WTC11 (cell line): Measurements from ENCODE around the gene CST3. TPM values are rescaled to one million over a fixed set of nuclear protein-coding genes. Genes with fewer than 3 reads are reported as not detected.

ENCODE experiments used
- ATAC-seq: fragments of 200-7000 bp; cut with Tn5 transposase; 2 replicates; pipeline ENCODE4 v1.10.0; 2021; ENCODE audit warnings: mild to moderate bottlenecking, moderate library complexity
- CTCF ChIA-PET: fragments of 300-600 bp; sonication (Branson Sonifier 250); formaldehyde crosslinking; loops from one replicate; lab custom pipeline; 2021; ENCODE audit warnings: antibody characterized with exemption; lab: Charles Lee
- POLR2A ChIA-PET: fragments of 350-600 bp; sonication (Branson Sonifier 250); formaldehyde crosslinking; loops from one replicate; lab custom pipeline; 2021; ENCODE audit warnings: antibody characterized with exemption; lab: Charles Lee
- DNase-seq: peaks from one replicate; pipeline ENCODE4 v3.0.0; 2021; ENCODE audit warnings: low spot score
- H3K27ac Mint-ChIP-seq: 2 replicates; pipeline ENCODE4 v1.8.0; 2021; ENCODE audit warnings: mixed read lengths
- H3K27me3 Mint-ChIP-seq: 2 replicates; pipeline ENCODE4 v1.8.0; 2021; ENCODE audit warnings: low read depth, mild to moderate bottlenecking, moderate library complexity, mixed read lengths
- H3K36me3 Mint-ChIP-seq: 2 replicates; pipeline ENCODE4 v1.8.0; 2021; ENCODE audit warnings: mixed read lengths
- H3K4me1 Mint-ChIP-seq: 2 replicates; pipeline ENCODE4 v1.8.0; 2022; ENCODE audit warnings: mixed read lengths
- H3K4me3 Mint-ChIP-seq: 2 replicates; pipeline ENCODE4 v1.8.0; 2021; ENCODE audit warnings: mild to moderate bottlenecking, moderate library complexity, mixed read lengths
- H3K9me3 Mint-ChIP-seq: 2 replicates; pipeline ENCODE4 v1.8.0; 2021; ENCODE audit warnings: mixed read lengths
- ARID4B ChIP-seq: sonication (generic); formaldehyde crosslinking; IDR thresholded peaks from 2 replicates; pipeline ENCODE4 v1.8.0; 2023; ENCODE audit warnings: missing genetic modification reagents, mild to moderate bottlenecking, borderline replicate concordance
- ATF1 ChIP-seq: sonication (generic); formaldehyde crosslinking; IDR thresholded peaks from 2 replicates; pipeline ENCODE4 v1.8.1; 2023; ENCODE audit warnings: mild to moderate bottlenecking, moderate library complexity, missing genetic modification reagents
- ATF2 ChIP-seq: sonication (generic); formaldehyde crosslinking; IDR thresholded peaks from 2 replicates; pipeline ENCODE4 v1.8.1; 2022; ENCODE audit warnings: low read depth, missing genetic modification reagents, borderline replicate concordance
- ELF4 ChIP-seq: sonication (generic); formaldehyde crosslinking; IDR thresholded peaks from 2 replicates; pipeline ENCODE4 v1.8.1; 2022; ENCODE audit warnings: low read depth, mild to moderate bottlenecking, moderate library complexity, missing genetic modification reagents
- ETV6 ChIP-seq: sonication (generic); formaldehyde crosslinking; IDR thresholded peaks from 2 replicates; pipeline ENCODE4 v1.8.1; 2022; ENCODE audit warnings: mild to moderate bottlenecking, missing genetic modification reagents
- FOXJ3 ChIP-seq: sonication (generic); formaldehyde crosslinking; IDR thresholded peaks from 2 replicates; pipeline ENCODE4 v1.9.0; 2021; ENCODE audit warnings: missing genetic modification reagents, mild to moderate bottlenecking, borderline replicate concordance
- GABPB1 ChIP-seq: sonication (generic); formaldehyde crosslinking; IDR thresholded peaks from 2 replicates; pipeline ENCODE4 v1.8.1; 2023; ENCODE audit warnings: mild to moderate bottlenecking, missing genetic modification reagents
- JAZF1 ChIP-seq: fragments of 250-450 bp; sonication (Bioruptor Pico); IDR thresholded peaks from 2 replicates; pipeline ENCODE4 v1.9.0; 2021; ENCODE audit warnings: moderate library complexity, mild to moderate bottlenecking, inconsistent platforms
- NR1H2 ChIP-seq: sonication (generic); formaldehyde crosslinking; IDR thresholded peaks from 2 replicates; pipeline ENCODE4 v1.9.0; 2021; ENCODE audit warnings: mild to moderate bottlenecking, moderate library complexity, missing genetic modification reagents
- PRDM15 ChIP-seq: sonication (generic); formaldehyde crosslinking; IDR thresholded peaks from 2 replicates; pipeline ENCODE4 v1.8.0; 2022; ENCODE audit warnings: missing genetic modification reagents
- PRRX2 ChIP-seq: fragments of 250-450 bp; sonication (Bioruptor Pico); IDR thresholded peaks from 2 replicates; pipeline ENCODE4 v1.8.0; 2021; ENCODE audit warnings: mild to moderate bottlenecking
- STAT6 ChIP-seq: sonication (generic); formaldehyde crosslinking; conservative IDR thresholded peaks from 2 replicates; pipeline ENCODE4 v1.8.1; 2023; ENCODE audit warnings: mild to moderate bottlenecking, low read depth, missing genetic modification reagents, moderate library complexity
- TEAD1 ChIP-seq: sonication (generic); formaldehyde crosslinking; IDR thresholded peaks from 2 replicates; pipeline ENCODE4 v1.8.0; 2022; ENCODE audit warnings: mild to moderate bottlenecking, missing genetic modification reagents
- ZNF416 ChIP-seq: fragments of 250-450 bp; sonication (Bioruptor Pico); IDR thresholded peaks from 2 replicates; pipeline ENCODE4 v1.9.0; 2021; ENCODE audit warnings: mild to moderate bottlenecking, inconsistent platforms
- total RNA-seq: library from RNA; stranded (reverse); gene quantifications from 3 replicates; pipeline ENCODE4 v1.2.3, GENCODE V29; 2021

CST3 gene
- total RNA-seq, 1 experiment from 2014 or later = 52.1 TPM

GRCh38 chr20:23587631-23588030 is 50.1 kb downstream of the CST3 start:
- DNase-seq = no peak

GRCh38 chr20:23586735-23587525 is 50.8 kb downstream of the CST3 start:
- POLR2A ChIA-PET = no interaction called here
- DNase-seq = no peak
- CTCF ChIA-PET = interaction anchor here (0.9 to 4.8 kb wide), 2 partner anchors 140 to 144 kb away, joined by 3 to 38 read pairs; no protein-coding TSS in a partner anchor
- H3K4me3 Mint-ChIP-seq = no peak overlapping the region
- no peak for ATAC-seq
- TF ChIP-seq GABPB1 (CRISPR knock-in tag) (no peak), JAZF1 (CRISPR knock-in tag) (no peak)
- H3K27ac Mint-ChIP-seq = no peak overlapping the region
- H3K4me1 Mint-ChIP-seq = peaks cover 25% of the 10 kb centered on the region
- peaks cover 7% of the 10 kb centered on the region for H3K9me3 Mint-ChIP-seq
- H3K36me3 Mint-ChIP-seq = peaks cover 9% of the 10 kb centered on the region; the same call in 1 of the 2 replicates
- H3K27me3 Mint-ChIP-seq = peaks cover 35% of the 10 kb centered on the region

More at GRCh38 chr20:23587631-23588030, 50.1 kb downstream of the CST3 start:
- H3K9me3 Mint-ChIP-seq = peaks cover 7% of the 10 kb centered on the region
- ATAC-seq = no peak
- H3K4me1 Mint-ChIP-seq = peaks cover 18% of the 10 kb centered on the region
- POLR2A ChIA-PET = no interaction called here
- H3K4me3 Mint-ChIP-seq = no peak overlapping the region
- peaks cover 35% of the 10 kb centered on the region for H3K27me3 Mint-ChIP-seq
- peaks cover 9% of the 10 kb centered on the region; the same call in 1 of the 2 replicates for H3K36me3 Mint-ChIP-seq
- H3K27ac Mint-ChIP-seq = no peak overlapping the region
- CTCF ChIA-PET = interaction anchor here (4.8 kb wide), 1 partner anchor 145 kb away, joined by 38 read pairs; no protein-coding TSS in a partner anchor
- no peak for TF ChIP-seq ETV6 (CRISPR knock-in tag)

GRCh38 chr20:23585808-23586734 is 51.7 kb downstream of the CST3 start:
- POLR2A ChIA-PET = no interaction called here
- Mint-ChIP-seq H3K27me3 (peaks cover 35% of the 10 kb centered on the region), H3K4me1 (peaks cover 28% of the 10 kb centered on the region), H3K4me3 (no peak overlapping the region), H3K36me3 (peaks cover 12% of the 10 kb centered on the region; the same call in 1 of the 2 replicates), H3K9me3 (peaks cover 13% of the 10 kb centered on the region), H3K27ac (no peak overlapping the region)
- ATAC-seq (no peak), DNase-seq (no peak)
- CTCF ChIA-PET = interaction anchor here (0.6 to 4.8 kb wide), 6 partner anchors 13 to 143 kb away, joined by 3 to 38 read pairs (median 3); no protein-coding TSS in a partner anchor
- TF ChIP-seq PRDM15 = no peak
- TF ChIP-seq STAT6 (CRISPR knock-in tag) = no peak
- TF ChIP-seq ATF2 (CRISPR knock-in tag) = no peak
- TF ChIP-seq ELF4 = no peak
- no peak for TF ChIP-seq ARID4B
- no peak for TF ChIP-seq FOXJ3 (CRISPR knock-in tag)
- TF ChIP-seq TEAD1 = no peak
- no peak for TF ChIP-seq PRRX2 (CRISPR knock-in tag)
- TF ChIP-seq ZNF416 (CRISPR knock-in tag) = no peak
- no peak for TF ChIP-seq NR1H2 (CRISPR knock-in tag)
- TF ChIP-seq ATF1 = no peak
